Activated T-cell treated with anti-CD3 and anti-CD28 coated beads, Interleukin-2, amount 50 U/mL, for 4 hours (primary cell): ENCODE measurements around the gene MRC1. TPM values are rescaled to one million over a fixed set of nuclear protein-coding genes. Genes with fewer than 3 reads are reported as not detected.
A peak's percentile ranks its signal among the peaks of the same experiment; 100 is the strongest.

Source experiments
- ATAC-seq, 2 donors: fragments of 200-7000 bp; cut with Tn5 transposase; one replicate each; pipeline ENCODE4 v1.10.0; 2021
- DNase-seq: peaks from one replicate; pipeline ENCODE4 v3.0.0-alpha.2; 2020
- H3K27me3 Mint-ChIP-seq: one replicate; pipeline ENCODE4 v1.8.0; 2021; ENCODE audit warnings: low read depth, mixed read lengths
- H3K36me3 Mint-ChIP-seq: one replicate; pipeline ENCODE4 v1.8.0; 2022; ENCODE audit warnings: mixed read lengths; ENCODE audit not compliant: insufficient read depth
- H3K4me1 Mint-ChIP-seq: one replicate; pipeline ENCODE4 v1.8.0; 2021; ENCODE audit warnings: low read depth, mixed read lengths
- H3K4me3 Mint-ChIP-seq: one replicate; pipeline ENCODE4 v1.8.0; 2021; ENCODE audit warnings: mild to moderate bottlenecking, moderate library complexity, mixed read lengths
- H3K9me3 Mint-ChIP-seq: one replicate; pipeline ENCODE4 v1.8.0; 2021; ENCODE audit warnings: mixed read lengths
- total RNA-seq, 3 donors: library from RNA; stranded (reverse); gene quantifications; one replicate each; pipeline ENCODE4 v1.2.1, GENCODE V29; 2021

Gene MRC1
- total RNA-seq, 3 donors from 2014 or later = 0.14 to 0.23 (median 0.16) TPM

DNA sequence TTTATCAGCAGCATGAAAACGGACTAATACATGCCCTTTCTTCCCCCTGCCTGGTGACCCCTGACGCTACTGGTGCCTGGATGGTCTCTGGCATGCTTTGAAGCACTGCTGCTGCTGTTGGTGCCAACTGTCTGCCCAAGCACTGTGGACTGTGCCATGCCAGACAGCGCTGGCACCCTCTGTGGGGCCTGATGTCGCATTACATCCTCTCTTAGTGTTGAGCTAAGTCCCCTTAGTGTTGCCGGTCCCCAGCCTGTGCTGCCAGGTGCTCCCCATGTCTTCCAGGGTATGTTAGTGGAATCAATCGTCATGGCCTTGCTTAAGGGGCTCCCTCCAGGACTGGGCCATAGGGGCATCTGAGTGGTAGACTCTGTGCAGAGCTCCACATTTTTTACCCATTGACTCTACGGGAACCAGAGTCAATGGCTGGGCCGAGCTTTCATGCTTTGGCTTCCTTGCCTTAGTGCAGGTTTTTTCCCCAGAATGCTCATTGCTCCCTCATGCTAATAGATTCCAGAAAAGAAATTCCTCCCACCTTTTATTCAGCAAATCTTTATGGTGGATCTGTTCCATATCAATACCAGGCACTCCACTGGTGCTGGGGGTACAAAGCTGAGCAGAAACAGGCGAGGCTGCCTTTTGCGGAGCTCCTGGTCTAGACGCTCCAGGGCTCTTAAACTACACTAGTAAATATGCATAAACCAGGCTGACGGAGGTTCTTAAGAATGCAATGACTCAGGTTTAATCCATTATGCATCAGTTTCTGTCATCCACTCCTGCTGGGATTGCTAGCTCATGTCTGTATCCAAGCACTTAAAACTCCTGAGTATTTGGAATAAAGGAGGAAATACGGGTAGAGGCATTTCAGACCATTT is 21.8 kb upstream of the MRC1 start:
- H3K4me3 Mint-ChIP-seq = no peak overlapping the region
- H3K9me3 Mint-ChIP-seq = no peaks in the 10 kb centered on the region
- no peak for ATAC-seq
- no peaks in the 10 kb centered on the region for H3K36me3 Mint-ChIP-seq
- peaks cover 7% of the 10 kb centered on the region for H3K27me3 Mint-ChIP-seq
- no peaks in the 10 kb centered on the region for H3K4me1 Mint-ChIP-seq
- no peak for DNase-seq

DNA sequence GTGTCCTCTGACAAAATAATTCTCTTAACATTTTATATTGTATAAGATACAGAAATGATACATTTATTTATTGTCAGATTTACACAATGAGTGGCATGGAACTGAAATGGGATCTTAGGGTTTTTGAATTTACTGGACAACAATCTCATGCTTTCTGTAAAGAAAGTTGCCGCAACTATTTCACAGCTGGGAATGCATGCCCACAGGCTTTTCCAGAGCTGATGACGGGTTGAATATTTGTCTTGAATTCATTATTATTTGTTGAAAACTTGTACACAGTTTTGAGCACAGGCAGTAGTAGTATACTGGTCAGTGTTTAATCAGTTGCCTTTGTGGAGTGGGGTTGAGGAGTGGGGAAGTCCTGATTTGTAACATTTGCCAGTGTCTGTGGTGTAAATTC is 20.5 kb upstream of the MRC1 start:
- Mint-ChIP-seq H3K4me3 (no peak overlapping the region), H3K9me3 (no peaks in the 10 kb centered on the region), H3K4me1 (no peaks in the 10 kb centered on the region), H3K27me3 (peaks cover 4% of the 10 kb centered on the region), H3K36me3 (no peaks in the 10 kb centered on the region)
- no peak for DNase-seq
- ATAC-seq = no peak

DNA sequence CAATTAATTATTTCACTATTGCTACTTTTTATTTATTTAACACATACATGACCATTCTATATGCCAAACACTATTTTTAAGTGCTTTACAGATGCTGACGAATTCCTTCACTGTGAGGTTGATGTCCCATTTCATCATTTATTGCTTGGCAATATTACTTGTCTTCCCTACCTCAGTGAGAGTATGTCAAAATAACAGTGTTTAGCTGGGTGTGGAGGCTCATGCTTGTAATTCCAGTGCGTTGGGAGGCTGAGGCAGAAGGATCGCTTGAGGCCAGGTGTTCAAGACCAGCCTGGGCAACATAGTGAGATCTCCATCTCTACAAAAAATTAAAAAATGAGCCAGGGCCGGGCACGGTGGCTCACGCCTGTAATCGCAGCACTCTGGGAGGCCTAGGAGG is 19.8 kb upstream of the MRC1 start:
- Mint-ChIP-seq H3K4me3 (no peak overlapping the region), H3K9me3 (no peaks in the 10 kb centered on the region), H3K27me3 (peaks cover 4% of the 10 kb centered on the region), H3K36me3 (no peaks in the 10 kb centered on the region), H3K4me1 (no peaks in the 10 kb centered on the region)
- ATAC-seq = no peak
- no peak for DNase-seq

DNA sequence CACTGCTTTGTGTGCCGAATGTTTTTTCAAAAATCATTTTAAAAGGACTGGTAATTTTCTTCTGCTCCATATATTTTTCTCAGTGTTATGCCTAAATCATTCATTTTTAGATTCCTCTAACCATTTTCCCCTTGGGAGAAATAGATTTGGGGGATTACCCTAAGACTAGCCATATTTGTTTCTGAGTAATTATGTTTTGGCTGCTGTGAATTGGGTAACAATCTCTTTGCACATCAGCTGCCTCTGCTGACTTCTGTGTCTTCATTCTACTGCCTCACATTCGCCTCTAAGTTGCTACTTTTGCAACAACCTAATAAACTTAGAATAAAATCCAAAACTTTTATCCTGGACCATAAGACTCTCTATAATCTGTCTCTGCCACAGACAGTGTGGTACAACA is 18.5 kb upstream of the MRC1 start:
- Mint-ChIP-seq H3K36me3 (no peaks in the 10 kb centered on the region), H3K4me1 (no peaks in the 10 kb centered on the region), H3K27me3 (peaks cover 4% of the 10 kb centered on the region), H3K4me3 (no peak overlapping the region), H3K9me3 (no peaks in the 10 kb centered on the region)
- ATAC-seq = no peak
- DNase-seq = no peak

DNA sequence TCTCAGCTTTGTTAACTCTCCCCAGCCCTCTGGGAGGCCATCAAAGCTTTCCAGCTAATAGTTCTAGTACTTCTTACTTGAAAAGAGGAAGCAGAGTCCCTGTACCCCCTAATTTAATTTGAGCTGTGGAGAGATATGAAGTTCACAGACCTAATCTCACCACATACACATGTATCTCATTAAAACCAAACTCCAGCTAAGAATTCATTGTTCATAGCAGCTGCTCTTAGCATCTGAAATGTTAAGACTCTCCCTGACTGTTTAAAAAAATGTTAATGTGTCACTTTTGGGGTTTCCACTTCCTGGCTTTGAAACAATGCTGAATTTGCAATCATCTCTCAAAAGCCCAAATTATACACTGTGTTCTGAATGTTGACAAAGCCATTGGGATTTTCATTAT is 16.2 kb upstream of the MRC1 start:
- H3K4me1 Mint-ChIP-seq = no peaks in the 10 kb centered on the region
- no peaks in the 10 kb centered on the region for H3K9me3 Mint-ChIP-seq
- H3K4me3 Mint-ChIP-seq = no peak overlapping the region
- H3K27me3 Mint-ChIP-seq = no peaks in the 10 kb centered on the region
- no peak for DNase-seq
- no peak for ATAC-seq
- no peaks in the 10 kb centered on the region for H3K36me3 Mint-ChIP-seq

DNA sequence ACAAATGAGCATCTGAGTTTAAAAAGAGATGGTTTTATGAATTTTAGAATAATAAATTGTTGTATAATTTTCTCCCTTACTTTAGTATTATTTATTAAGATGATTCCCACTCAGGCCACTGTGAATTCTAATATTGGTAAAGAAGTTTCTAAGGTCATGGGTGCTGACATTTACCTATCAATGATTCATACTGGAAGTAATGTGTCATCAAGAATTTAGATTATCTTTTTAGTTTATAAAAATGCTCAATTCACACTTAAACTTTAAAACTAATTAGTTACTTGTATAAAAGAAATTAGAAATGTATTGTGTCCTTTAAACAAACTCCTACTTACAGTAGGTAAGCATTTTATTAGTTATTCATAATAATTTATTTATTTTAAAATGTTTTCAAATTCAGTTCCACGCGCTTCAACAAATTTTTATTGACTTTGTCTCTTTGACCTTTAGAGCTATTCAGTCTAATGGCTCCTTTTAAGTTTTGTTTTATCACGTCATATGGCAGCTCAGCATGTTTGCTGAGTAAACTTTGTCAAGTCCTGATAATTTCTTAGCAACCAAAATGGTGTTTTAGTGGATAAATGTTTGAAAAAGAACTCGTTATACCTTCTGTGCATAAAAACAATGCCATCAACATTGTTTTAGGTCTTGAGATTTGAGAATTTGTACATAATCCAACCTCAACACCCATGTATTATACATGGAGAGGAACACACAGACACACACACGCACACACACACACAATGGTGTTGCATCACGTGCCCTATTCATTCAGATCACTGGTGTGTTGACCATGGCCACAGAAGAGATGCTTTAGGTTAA is 15.1 kb upstream of the MRC1 start:
- DNase-seq = no peak
- H3K27me3 Mint-ChIP-seq = no peaks in the 10 kb centered on the region

DNA sequence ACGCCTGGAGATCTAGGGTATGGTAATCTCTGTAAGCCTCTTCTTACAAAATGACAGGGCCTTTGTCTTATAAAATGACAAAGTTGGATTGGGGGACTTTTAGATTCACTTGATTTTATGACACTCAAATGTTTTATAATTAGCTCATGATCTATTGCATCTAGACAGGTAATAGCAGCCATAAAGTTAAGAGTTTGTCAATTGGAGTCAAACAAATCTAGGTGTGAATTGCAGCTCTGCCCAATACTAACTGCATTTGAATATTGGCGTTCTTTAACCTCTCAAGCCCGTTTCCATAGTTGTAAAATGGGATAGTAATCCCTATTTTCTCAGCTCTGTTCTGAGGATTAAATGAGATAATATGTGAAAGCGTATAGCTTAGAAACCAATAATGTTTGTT is 14.1 kb upstream of the MRC1 start:
- Mint-ChIP-seq H3K27me3 (no peaks in the 10 kb centered on the region), H3K4me1 (no peaks in the 10 kb centered on the region), H3K4me3 (no peak overlapping the region), H3K9me3 (no peaks in the 10 kb centered on the region), H3K36me3 (no peaks in the 10 kb centered on the region)
- DNase-seq (no peak), ATAC-seq (no peak)

More for the DNA sequence above, 15.1 kb upstream of the MRC1 start:
- Mint-ChIP-seq H3K4me1 (no peaks in the 10 kb centered on the region), H3K4me3 (no peak overlapping the region), H3K36me3 (no peaks in the 10 kb centered on the region), H3K9me3 (no peaks in the 10 kb centered on the region)
- ATAC-seq = no peak

DNA sequence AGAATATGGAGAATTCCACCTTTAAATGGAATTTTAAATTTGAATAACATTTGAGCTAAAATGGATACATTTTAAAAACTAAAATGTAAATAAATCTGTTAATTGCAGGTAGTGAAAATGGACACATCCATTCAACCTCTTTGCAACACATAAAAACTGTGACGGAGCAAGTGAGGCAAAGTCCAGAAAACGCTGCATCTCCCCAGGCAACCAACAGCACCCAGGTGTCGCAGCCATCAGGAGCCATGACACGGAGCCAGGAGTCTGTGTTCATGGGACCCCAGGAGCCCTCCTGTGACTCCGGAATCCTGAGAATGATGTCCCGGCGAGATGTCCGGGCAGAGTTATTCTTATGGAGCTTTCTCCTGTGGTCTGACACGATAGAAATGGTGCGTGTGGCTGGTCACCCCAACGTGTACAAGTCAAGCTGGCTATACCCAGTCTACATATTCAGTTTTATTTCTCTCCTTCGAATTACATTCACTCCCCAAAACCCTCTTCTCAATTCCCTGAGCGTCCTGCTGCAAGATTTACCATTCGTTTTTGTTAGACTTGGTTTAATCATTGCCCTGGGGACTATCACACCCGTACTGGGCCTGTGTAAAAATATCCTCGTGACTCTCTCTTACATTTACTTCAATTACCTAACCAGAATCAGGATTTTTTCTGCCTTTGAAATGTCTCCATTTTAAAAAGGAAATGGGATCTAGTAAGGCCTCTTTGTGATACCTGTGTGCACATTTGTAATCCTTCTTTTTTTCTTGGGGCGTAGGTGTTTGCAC is 13.1 kb upstream of the MRC1 start:
- no peak overlapping the region for H3K4me3 Mint-ChIP-seq
- H3K4me1 Mint-ChIP-seq = no peaks in the 10 kb centered on the region
- H3K36me3 Mint-ChIP-seq = no peaks in the 10 kb centered on the region
- no peaks in the 10 kb centered on the region for H3K9me3 Mint-ChIP-seq
- DNase-seq (no peak), ATAC-seq (no peak)
- no peaks in the 10 kb centered on the region for H3K27me3 Mint-ChIP-seq

DNA sequence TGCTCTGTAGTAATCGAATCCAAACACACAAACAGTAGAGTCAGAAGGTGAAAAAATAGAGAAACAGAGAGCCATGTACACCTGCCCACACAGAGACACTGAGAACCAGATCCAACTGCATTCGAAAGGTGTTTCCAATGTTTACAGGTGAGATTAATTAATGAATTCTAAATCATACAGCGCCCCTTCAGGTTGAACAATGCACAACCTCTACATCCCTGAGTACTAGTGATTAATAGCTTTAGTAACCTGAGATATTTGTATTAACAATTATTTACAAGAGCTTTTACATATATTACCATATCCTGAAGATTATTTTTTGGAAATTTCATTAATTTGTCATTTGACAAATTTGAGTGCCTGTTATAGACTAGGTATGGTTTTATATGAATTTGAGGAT is 7.6 kb upstream of the MRC1 start:
- no peaks in the 10 kb centered on the region for H3K4me1 Mint-ChIP-seq
- no peak for ATAC-seq
- no peaks in the 10 kb centered on the region for H3K36me3 Mint-ChIP-seq
- peaks cover 2% of the 10 kb centered on the region for H3K27me3 Mint-ChIP-seq
- H3K9me3 Mint-ChIP-seq = no peaks in the 10 kb centered on the region
- H3K4me3 Mint-ChIP-seq = no peak overlapping the region
- no peak for DNase-seq

DNA sequence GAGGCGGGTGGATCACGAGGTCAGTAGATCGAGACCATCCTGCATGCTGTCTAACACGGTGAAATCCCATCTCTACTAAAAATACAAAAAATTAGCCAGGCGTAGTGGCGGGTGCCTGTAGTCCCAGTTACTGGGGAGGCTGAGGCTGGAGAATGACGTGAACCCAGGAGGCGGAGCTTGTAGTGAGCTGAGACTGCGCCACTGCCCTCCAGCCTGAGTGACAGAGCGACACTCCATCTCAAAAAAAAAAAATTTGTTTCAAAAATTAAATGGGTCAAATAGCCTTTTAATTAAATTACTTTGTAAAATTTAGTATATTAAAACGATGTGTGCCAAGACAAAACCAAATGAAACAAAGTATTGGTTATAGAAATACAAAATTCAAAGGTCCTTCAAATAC is 6.8 kb upstream of the MRC1 start:
- no peaks in the 10 kb centered on the region for H3K9me3 Mint-ChIP-seq
- H3K36me3 Mint-ChIP-seq = no peaks in the 10 kb centered on the region
- ATAC-seq (no peak), DNase-seq (no peak)
- H3K27me3 Mint-ChIP-seq = peaks cover 2% of the 10 kb centered on the region
- H3K4me1 Mint-ChIP-seq = no peaks in the 10 kb centered on the region
- H3K4me3 Mint-ChIP-seq = no peak overlapping the region

DNA sequence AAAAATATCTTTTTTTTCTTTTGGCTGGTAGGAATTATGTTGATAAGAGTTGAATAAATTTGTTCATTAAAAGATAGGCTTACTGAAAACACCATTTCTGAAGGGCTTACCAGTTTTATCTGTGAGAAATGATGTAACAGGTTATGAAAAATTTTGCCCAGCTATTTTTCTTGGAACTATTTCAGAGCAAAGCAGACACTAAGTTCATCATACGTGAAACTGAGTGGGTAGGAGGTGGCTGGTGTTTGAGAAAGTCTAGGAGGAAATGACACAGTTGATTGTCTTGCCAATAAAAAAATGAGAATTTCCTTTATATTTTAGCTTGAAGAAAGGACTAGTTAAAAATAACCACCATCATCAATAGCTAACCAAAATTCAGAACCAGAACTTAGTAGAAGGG is 6.2 kb upstream of the MRC1 start:
- peaks cover 2% of the 10 kb centered on the region for H3K27me3 Mint-ChIP-seq
- no peak overlapping the region for H3K4me3 Mint-ChIP-seq
- ATAC-seq (peak in 1 of 2 donors; percentile 43), DNase-seq (no peak)
- H3K36me3 Mint-ChIP-seq = no peaks in the 10 kb centered on the region
- H3K4me1 Mint-ChIP-seq = no peaks in the 10 kb centered on the region
- H3K9me3 Mint-ChIP-seq = no peaks in the 10 kb centered on the region

DNA sequence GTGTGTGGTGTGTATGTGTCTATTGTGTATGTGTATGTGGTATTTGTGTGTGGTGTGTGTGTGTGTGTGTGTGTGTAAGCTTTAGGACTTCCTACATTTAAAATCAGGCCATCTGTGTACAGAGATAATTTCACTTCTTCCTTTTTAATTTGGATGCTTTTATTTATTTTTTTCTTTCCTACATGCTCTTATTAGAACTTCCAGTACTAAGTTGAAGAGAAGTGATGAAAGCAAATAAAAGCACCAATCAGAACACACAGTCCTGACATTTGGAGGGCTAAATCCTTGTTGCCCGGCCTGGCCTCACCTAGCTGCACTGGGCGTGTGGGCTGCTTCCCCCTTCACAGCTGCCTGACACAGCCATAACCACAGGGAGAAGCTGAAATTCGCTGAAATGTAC is 3.8 kb upstream of the MRC1 start:
- no peak for ATAC-seq
- Mint-ChIP-seq H3K36me3 (no peaks in the 10 kb centered on the region), H3K27me3 (peaks cover 10% of the 10 kb centered on the region), H3K4me1 (peaks cover 3% of the 10 kb centered on the region), H3K4me3 (no peak overlapping the region), H3K9me3 (no peaks in the 10 kb centered on the region)
- DNase-seq = no peak

DNA sequence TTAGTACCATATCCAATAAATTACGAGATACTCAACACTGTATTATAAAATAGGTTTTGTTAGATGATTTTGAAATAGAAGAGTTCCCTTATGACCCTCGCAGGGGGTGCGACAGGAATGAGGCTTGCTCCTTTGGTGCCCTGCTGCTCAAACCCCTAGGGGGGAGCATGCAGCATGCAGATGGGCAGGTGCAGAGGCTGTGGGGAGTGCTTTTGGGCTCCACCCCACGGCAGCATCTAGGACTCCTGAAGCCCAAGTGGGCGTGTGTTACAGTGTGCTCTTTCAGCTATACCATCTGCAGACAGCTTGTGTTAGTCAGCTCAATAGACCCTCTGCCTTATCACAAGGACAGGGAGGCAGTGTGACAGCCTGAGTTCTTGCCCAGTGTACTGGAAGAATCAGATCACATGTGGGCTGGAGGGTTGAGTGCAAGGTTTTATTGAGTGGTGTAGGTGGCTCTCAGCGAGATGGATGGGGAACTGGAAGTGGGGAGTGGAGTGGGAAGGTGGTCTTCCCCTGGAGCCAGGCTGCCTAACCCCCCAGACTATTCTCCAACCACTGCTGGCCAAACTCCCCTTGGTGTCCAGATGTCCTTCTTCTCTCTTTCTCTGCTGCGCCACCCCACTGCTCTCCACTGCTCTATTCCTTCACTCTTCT is 3.1 kb upstream of the MRC1 start:
- Mint-ChIP-seq H3K36me3 (no peaks in the 10 kb centered on the region), H3K4me3 (no peak overlapping the region), H3K4me1 (peaks cover 3% of the 10 kb centered on the region), H3K27me3 (peaks cover 15% of the 10 kb centered on the region), H3K9me3 (no peaks in the 10 kb centered on the region)
- peak; percentile 53 to 69 for ATAC-seq
- DNase-seq = no peak
